Calu3 (cell line): ENCODE data around the gene BICRAL. TPM values are rescaled to one million over a fixed set of nuclear protein-coding genes. Genes with fewer than 3 reads are reported as not detected.

Experiments
- BruUV-seq: library from RNA; stranded (reverse); fragments of 400-500 nt; replicated peaks from 2 replicates; lab custom pipeline; 2021; lab: Mats Ljungman, UMichigan
- CTCF ChIA-PET: fragments of 300-600 bp; sonication (Branson Sonifier 250); formaldehyde crosslinking; loops from one replicate; lab custom pipeline; 2022; ENCODE audit warnings: antibody characterized with exemption; lab: Charles Lee
- DNase-seq: peaks from one replicate; pipeline ENCODE4 v3.0.0; 2022
- H3K27ac Mint-ChIP-seq: one replicate; pipeline ENCODE4 v1.8.0; 2022; ENCODE audit warnings: mixed read lengths; ENCODE audit not compliant: unreplicated experiment
- H3K27me3 Mint-ChIP-seq: one replicate; pipeline ENCODE4 v1.8.0; 2022; ENCODE audit warnings: mixed read lengths; ENCODE audit not compliant: unreplicated experiment
- H3K36me3 Mint-ChIP-seq: one replicate; pipeline ENCODE4 v1.8.0; 2022; ENCODE audit warnings: mild to moderate bottlenecking, moderate library complexity, mixed read lengths; ENCODE audit not compliant: insufficient read depth, unreplicated experiment
- H3K4me1 Mint-ChIP-seq: one replicate; pipeline ENCODE4 v1.8.0; 2022; ENCODE audit warnings: mild to moderate bottlenecking, low read depth, mixed read lengths; ENCODE audit not compliant: unreplicated experiment
- H3K4me3 Mint-ChIP-seq: one replicate; pipeline ENCODE4 v1.8.0; 2022; ENCODE audit warnings: mild to moderate bottlenecking, low read depth, moderate library complexity, mixed read lengths; ENCODE audit not compliant: unreplicated experiment
- H3K9me3 Mint-ChIP-seq: one replicate; pipeline ENCODE4 v1.8.0; 2022; ENCODE audit warnings: low read depth, mixed read lengths; ENCODE audit not compliant: unreplicated experiment
- CTCF ChIP-seq: fragments of 200-600 bp; IDR thresholded peaks from one replicate; pipeline ENCODE4 v1.8.0; 2022; ENCODE audit warnings: antibody characterized with exemption; ENCODE audit not compliant: unreplicated experiment
- intact Hi-C: fragments of 100-400 bp; cut with micrococcal nuclease; formaldehyde crosslinking; loops from one replicate; pipeline ENCODE4 v1.10.0; 2022; ENCODE audit not compliant: unreplicated experiment
- total RNA-seq: library from RNA; stranded (reverse); gene quantifications from 2 replicates; pipeline ENCODE4 v1.2.3, GENCODE V29; 2022

The BICRAL gene
- total RNA-seq, 1 experiment from 2014 or later = 19.2 TPM

- no peaks in the 10 kb centered on the region for H3K9me3 Mint-ChIP-seq
- peak overlapping the region; percentile 99 for H3K27ac Mint-ChIP-seq
- no peak for TF ChIP-seq CTCF
- H3K36me3 Mint-ChIP-seq = peaks cover 67% of the 10 kb centered on the region
- intact Hi-C loops = no loop called here
- peak; percentile 86 for DNase-seq
- no peaks in the 10 kb centered on the region for H3K27me3 Mint-ChIP-seq
- H3K4me3 Mint-ChIP-seq = peak overlapping the region; percentile 91
- CTCF ChIA-PET = interaction anchor here (0.7 to 1.9 kb wide), 2 partner anchors 13 to 57 kb away, joined by 3 to 7 read pairs; no protein-coding TSS in a partner anchor
- BruUV-seq = TSS peak; percentile 45
- peaks cover 34% of the 10 kb centered on the region for H3K4me1 Mint-ChIP-seq
Measured at GRCh38 chr6:42783177-42783875, 1.5 kb downstream of the BICRAL start.

GRCh38 chr6:42783876-42784642, 2.2 kb downstream of the BICRAL start:
- H3K27me3 Mint-ChIP-seq = no peaks in the 10 kb centered on the region
- H3K36me3 Mint-ChIP-seq = peaks cover 60% of the 10 kb centered on the region
- peaks cover 34% of the 10 kb centered on the region for H3K4me1 Mint-ChIP-seq
- no peak for TF ChIP-seq CTCF
- intact Hi-C loops = no loop called here
- CTCF ChIA-PET = no interaction called here
- peak overlapping the region; percentile 99 for H3K27ac Mint-ChIP-seq
- H3K4me3 Mint-ChIP-seq = peak overlapping the region; percentile 91
- no peak for DNase-seq
- H3K9me3 Mint-ChIP-seq = no peaks in the 10 kb centered on the region
- BruUV-seq = no TSS peak

GRCh38 chr6:42784717-42785498, 3.1 kb downstream of the BICRAL start:
- DNase-seq = no peak
- intact Hi-C loops = no loop called here
- Mint-ChIP-seq H3K9me3 (no peaks in the 10 kb centered on the region), H3K4me1 (peaks cover 30% of the 10 kb centered on the region), H3K27ac (peak overlapping the region; percentile 99), H3K36me3 (peaks cover 52% of the 10 kb centered on the region), H3K4me3 (peak overlapping the region; percentile 91), H3K27me3 (no peaks in the 10 kb centered on the region)
- CTCF ChIA-PET = interaction anchor here (0.7 kb wide), 1 partner anchor 13 kb away, joined by 3 read pairs; no protein-coding TSS in a partner anchor
- BruUV-seq = no TSS peak
- no peak for TF ChIP-seq CTCF

- no TSS peak for BruUV-seq
- CTCF ChIA-PET = interaction anchor here (0.8 kb wide), 1 partner anchor 38 kb away, joined by 3 read pairs; no protein-coding TSS in a partner anchor
- no peak for TF ChIP-seq CTCF
- intact Hi-C loops = no loop called here
- Mint-ChIP-seq H3K4me1 (peaks cover 20% of the 10 kb centered on the region), H3K27ac (no peak overlapping the region), H3K9me3 (no peaks in the 10 kb centered on the region), H3K27me3 (no peaks in the 10 kb centered on the region), H3K4me3 (no peak overlapping the region), H3K36me3 (peaks cover 41% of the 10 kb centered on the region)
- no peak for DNase-seq
Measured at GRCh38 chr6:42786525-42786985, 4.7 kb downstream of the BICRAL start.
